Fibroblast of villous mesenchyme (primary cell): Measurements from ENCODE around the gene PLPPR1. TPM values are rescaled to one million over a fixed set of nuclear protein-coding genes. Genes with fewer than 3 reads are reported as not detected.

ENCODE experiments used
- DNase-seq: peaks from one replicate; pipeline ENCODE4 v3.0.0-alpha.2; 2010; ENCODE audit warnings: low read depth
- H3K4me3 ChIP-seq: 2 replicates; pipeline ENCODE4 v1.5.1; 2011; ENCODE audit warnings: low read depth, mild to moderate bottlenecking, low read length
- CTCF ChIP-seq: IDR thresholded peaks from 2 replicates; pipeline ENCODE4 v1.5.1; 2012; ENCODE audit warnings: low read depth, mild to moderate bottlenecking, low read length; ENCODE audit not compliant: insufficient read depth
- total RNA-seq: library from RNA; depleted of rRNA; stranded (reverse); fragments of >200 nt; gene quantifications from 2 replicates; pipeline ENCODE4 v1.2.3, GENCODE V29; 2012

The PLPPR1 gene
- total RNA-seq, 1 donor = not detected

- no peak for TF ChIP-seq CTCF
- no peak overlapping the region for H3K4me3 ChIP-seq
- DNase-seq = no peak
Measured at GRCh38 chr9:101354143-101354764, 325.7 kb downstream of the PLPPR1 start.

GRCh38 chr9:101354765-101355708 lies 326.5 kb downstream of the PLPPR1 start:
- TF ChIP-seq CTCF = no peak
- DNase-seq = no peak
- no peak overlapping the region for H3K4me3 ChIP-seq

- no peak overlapping the region for H3K4me3 ChIP-seq
- TF ChIP-seq CTCF = no peak
- DNase-seq = no peak
Measured at GRCh38 chr9:101356619-101357018, 328.1 kb downstream of the PLPPR1 start.

- TF ChIP-seq CTCF = no peak
- DNase-seq = no peak
- no peak overlapping the region for H3K4me3 ChIP-seq
Measured at GRCh38 chr9:101359679-101360078, 331.2 kb downstream of the PLPPR1 start.

GRCh38 chr9:101360647-101361046 lies 332.1 kb downstream of the PLPPR1 start:
- no peak for TF ChIP-seq CTCF
- no peak for DNase-seq
- H3K4me3 ChIP-seq = no peak overlapping the region

GRCh38 chr9:101362450-101362849 lies 333.9 kb downstream of the PLPPR1 start:
- no peak for TF ChIP-seq CTCF
- H3K4me3 ChIP-seq = no peak overlapping the region
- no peak for DNase-seq
